HFFc6 (cell line): ENCODE data around the gene CPXM2. TPM values are rescaled to one million over a fixed set of nuclear protein-coding genes. Genes with fewer than 3 reads are reported as not detected.

ENCODE experiments used
- DNase-seq: peaks from one replicate; pipeline ENCODE4 v3.0.0-alpha.2; 2018
- H3K27ac Mint-ChIP-seq: 2 replicates; pipeline ENCODE4 v1.8.0; 2020; ENCODE audit warnings: mild to moderate bottlenecking, mixed read lengths
- H3K27me3 Mint-ChIP-seq: 2 replicates; pipeline ENCODE4 v1.8.0; 2021; ENCODE audit warnings: mild to moderate bottlenecking, moderate library complexity, mixed read lengths; ENCODE audit not compliant: insufficient read depth
- H3K36me3 Mint-ChIP-seq: 2 replicates; pipeline ENCODE4 v1.8.0; 2021; ENCODE audit warnings: low read depth, mixed read lengths
- H3K4me1 Mint-ChIP-seq: 2 replicates; pipeline ENCODE4 v1.8.0; 2020; ENCODE audit warnings: low read depth, mixed read lengths
- H3K4me3 Mint-ChIP-seq: 2 replicates; pipeline ENCODE4 v1.8.0; 2020; ENCODE audit warnings: mild to moderate bottlenecking, moderate library complexity, mixed read lengths
- H3K9me3 Mint-ChIP-seq: 2 replicates; pipeline ENCODE4 v1.8.0; 2020; ENCODE audit warnings: mild to moderate bottlenecking, mixed read lengths
- CTCF ChIP-seq: fragments of 200-600 bp; sonication (generic); IDR thresholded peaks from 2 replicates; pipeline ENCODE4 v1.5.0; 2021; ENCODE audit warnings: antibody characterized with exemption, mild to moderate bottlenecking
- total RNA-seq, 6 experiments: library from RNA; stranded (reverse); fragmentation: NEBNext Ultra II Directional; extraction: Animal tissue kit (Norgen Biotek cat#: 25700); gene quantifications; 2 replicates in 1 of 6; 3 replicates in 5 of 6; pipeline ENCODE4 v1.2.3, GENCODE V29; 2021

CPXM2 gene
- total RNA-seq, 6 experiments from 2014 or later, result not detected

GRCh38 chr10:123786896-123787295 is 104.7 kb downstream of the CPXM2 start:
- no peak for TF ChIP-seq CTCF
- Mint-ChIP-seq H3K4me3 (no peak overlapping the region), H3K4me1 (no peaks in the 10 kb centered on the region; the same call in 1 of the 2 replicates), H3K27me3 (peaks cover 8% of the 10 kb centered on the region), H3K27ac (no peak overlapping the region), H3K9me3 (peaks cover 33% of the 10 kb centered on the region), H3K36me3 (peaks cover 8% of the 10 kb centered on the region; the same call in 1 of the 2 replicates)
- DNase-seq, result no peak

GRCh38 chr10:123786306-123786705 is 105.3 kb downstream of the CPXM2 start:
- DNase-seq, result no peak
- Mint-ChIP-seq H3K9me3 (peaks cover 27% of the 10 kb centered on the region), H3K4me3 (no peak overlapping the region), H3K27me3 (peaks cover 8% of the 10 kb centered on the region), H3K27ac (no peak overlapping the region), H3K36me3 (peaks cover 8% of the 10 kb centered on the region; the same call in 1 of the 2 replicates), H3K4me1 (no peaks in the 10 kb centered on the region; the same call in 1 of the 2 replicates)
- no peak for TF ChIP-seq CTCF

- H3K36me3 Mint-ChIP-seq, result no peaks in the 10 kb centered on the region
- H3K4me3 Mint-ChIP-seq, result no peak overlapping the region
- peaks cover 15% of the 10 kb centered on the region for H3K9me3 Mint-ChIP-seq
- DNase-seq, result no peak
- peaks cover 8% of the 10 kb centered on the region for H3K27me3 Mint-ChIP-seq
- H3K4me1 Mint-ChIP-seq, result no peaks in the 10 kb centered on the region; the same call in 1 of the 2 replicates
- no peak overlapping the region for H3K27ac Mint-ChIP-seq
- no peak for TF ChIP-seq CTCF
Measured at GRCh38 chr10:123784646-123785045, 107.0 kb downstream of the CPXM2 start.

DNA sequence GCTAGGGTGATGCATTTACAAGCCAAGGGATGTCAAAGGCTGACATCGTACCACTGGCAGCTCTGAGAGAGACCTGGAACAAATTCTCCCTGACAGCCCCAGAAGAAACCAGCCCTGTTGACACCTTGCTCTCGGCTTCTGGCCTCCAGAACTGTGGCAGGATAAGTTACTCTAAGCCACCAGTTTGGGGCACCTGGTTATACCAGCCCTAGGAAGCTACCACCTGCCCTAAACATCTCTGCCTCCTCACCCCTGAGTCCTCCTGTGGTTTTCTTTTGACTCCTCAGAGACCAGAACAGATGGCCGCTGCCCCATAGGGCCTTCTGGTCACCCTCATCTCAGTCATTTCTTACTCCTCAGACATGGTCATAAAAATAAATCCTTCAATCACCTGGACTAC is 107.4 kb downstream of the CPXM2 start:
- Mint-ChIP-seq H3K4me3 (no peak overlapping the region), H3K9me3 (peaks cover 11% of the 10 kb centered on the region), H3K4me1 (no peaks in the 10 kb centered on the region; the same call in 1 of the 2 replicates), H3K36me3 (no peaks in the 10 kb centered on the region), H3K27me3 (peaks cover 8% of the 10 kb centered on the region), H3K27ac (no peak overlapping the region)
- no peak for TF ChIP-seq CTCF
- no peak for DNase-seq

DNA sequence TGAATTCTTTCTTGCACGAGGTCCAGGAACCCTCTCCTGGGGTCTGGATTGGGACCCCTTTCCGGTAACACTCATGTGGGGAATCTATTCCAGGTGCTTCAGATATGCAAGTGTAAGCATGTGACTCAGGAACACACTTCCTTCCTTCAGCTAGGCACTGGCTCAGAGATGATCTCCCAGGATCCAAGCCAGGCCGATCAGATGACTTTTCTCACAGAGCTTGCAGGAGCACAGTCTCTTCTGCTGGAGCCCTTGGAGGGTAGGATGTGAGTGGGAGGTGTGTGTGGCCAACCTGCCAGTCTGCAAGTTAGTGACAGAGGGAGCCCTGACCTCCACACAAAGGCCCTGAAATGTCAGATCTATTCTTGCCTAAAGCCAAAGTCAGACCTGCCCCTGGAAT is 108.3 kb downstream of the CPXM2 start:
- no peak for TF ChIP-seq CTCF
- no peak for DNase-seq
- Mint-ChIP-seq H3K27me3 (peaks cover 8% of the 10 kb centered on the region), H3K27ac (no peak overlapping the region), H3K4me1 (no peaks in the 10 kb centered on the region; the same call in 1 of the 2 replicates), H3K36me3 (no peaks in the 10 kb centered on the region), H3K4me3 (no peak overlapping the region), H3K9me3 (peaks cover 1% of the 10 kb centered on the region; the same call in 1 of the 2 replicates)

GRCh38 chr10:123782549-123782948 is 109.1 kb downstream of the CPXM2 start:
- peaks cover 6% of the 10 kb centered on the region for H3K27me3 Mint-ChIP-seq
- no peak overlapping the region for H3K4me3 Mint-ChIP-seq
- no peak overlapping the region for H3K27ac Mint-ChIP-seq
- no peaks in the 10 kb centered on the region; the same call in 1 of the 2 replicates for H3K4me1 Mint-ChIP-seq
- H3K9me3 Mint-ChIP-seq, result no peaks in the 10 kb centered on the region; the same call in 1 of the 2 replicates
- no peak for DNase-seq
- no peaks in the 10 kb centered on the region; the same call in 1 of the 2 replicates for H3K36me3 Mint-ChIP-seq
- no peak for TF ChIP-seq CTCF
